IPS DF 4.7 (cell line): ENCODE data around the gene PCDHB16.
"Not testable (repeated sequence)": the region's sequence is repeated elsewhere in the genome, so short reads cannot be mapped to it uniquely, and the experiment has no call there.

Experiments used
- DNase-seq: peaks from one replicate; pipeline ENCODE4 v3.0.0-alpha.2; 2013; ENCODE audit warnings: low spot score; ENCODE audit errors: extremely low read depth

Gene PCDHB16

DNA sequence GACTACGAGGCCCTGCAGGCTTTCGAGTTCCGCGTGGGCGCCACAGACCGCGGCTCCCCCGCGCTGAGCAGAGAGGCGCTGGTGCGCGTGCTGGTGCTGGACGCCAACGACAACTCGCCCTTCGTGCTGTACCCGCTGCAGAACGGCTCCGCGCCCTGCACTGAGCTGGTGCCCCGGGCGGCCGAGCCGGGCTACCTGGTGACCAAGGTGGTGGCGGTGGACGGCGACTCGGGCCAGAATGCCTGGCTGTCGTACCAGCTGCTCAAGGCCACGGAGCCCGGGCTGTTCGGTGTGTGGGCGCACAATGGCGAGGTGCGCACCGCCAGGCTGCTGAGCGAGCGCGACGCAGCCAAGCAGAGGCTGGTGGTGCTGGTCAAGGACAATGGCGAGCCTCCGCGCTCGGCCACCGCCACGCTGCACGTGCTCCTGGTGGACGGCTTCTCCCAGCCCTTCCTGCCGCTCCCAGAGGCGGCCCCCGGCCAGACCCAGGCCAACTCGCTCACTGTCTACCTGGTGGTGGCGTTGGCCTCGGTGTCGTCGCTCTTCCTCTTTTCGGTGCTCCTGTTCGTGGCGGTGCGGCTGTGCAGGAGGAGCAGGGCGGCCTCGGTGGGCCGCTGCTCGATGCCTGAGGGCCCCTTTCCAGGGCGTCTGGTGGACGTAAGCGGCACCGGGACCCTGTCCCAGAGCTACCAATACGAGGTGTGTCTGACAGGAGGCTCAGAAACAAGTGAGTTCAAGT is 2.1 kb downstream of the PCDHB16 start:
- DNase-seq = not testable (repeated sequence)

DNA sequence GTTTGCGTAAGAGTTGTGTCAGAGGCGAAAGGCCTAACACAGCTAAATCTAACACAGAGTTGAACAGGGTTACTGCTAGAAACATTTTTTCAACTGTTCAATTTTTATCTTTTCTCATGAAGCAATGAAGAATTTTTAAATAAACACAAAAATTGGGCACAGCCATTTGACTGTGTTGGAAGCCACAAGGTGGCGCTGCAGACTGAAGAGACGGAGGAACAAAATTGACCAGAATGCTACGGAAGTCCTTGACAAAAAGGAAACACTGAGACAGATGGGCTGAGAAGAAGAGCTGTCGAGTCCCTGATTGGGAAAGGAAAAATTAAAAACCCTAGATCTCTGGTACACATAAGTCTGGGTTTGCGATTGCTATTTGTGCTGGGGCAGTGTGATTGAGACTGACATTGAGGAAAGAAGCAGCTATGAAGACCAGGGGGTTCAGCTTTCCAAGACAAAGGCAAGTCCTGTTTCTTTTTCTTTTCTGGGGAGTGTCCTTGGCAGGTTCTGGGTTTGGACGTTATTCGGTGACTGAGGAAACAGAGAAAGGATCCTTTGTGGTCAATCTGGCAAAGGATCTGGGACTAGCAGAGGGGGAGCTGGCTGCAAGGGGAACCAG is 4.8 kb downstream of the PCDHB16 start, which contains the start of gene PCDHB9:
Gene PCDHB9, plus strand, starts transcription at position 265 of the 616 bp plus-strand sequence. Its CDS starts 158 bp downstream, at position 423.
- no peak for DNase-seq

DNA sequence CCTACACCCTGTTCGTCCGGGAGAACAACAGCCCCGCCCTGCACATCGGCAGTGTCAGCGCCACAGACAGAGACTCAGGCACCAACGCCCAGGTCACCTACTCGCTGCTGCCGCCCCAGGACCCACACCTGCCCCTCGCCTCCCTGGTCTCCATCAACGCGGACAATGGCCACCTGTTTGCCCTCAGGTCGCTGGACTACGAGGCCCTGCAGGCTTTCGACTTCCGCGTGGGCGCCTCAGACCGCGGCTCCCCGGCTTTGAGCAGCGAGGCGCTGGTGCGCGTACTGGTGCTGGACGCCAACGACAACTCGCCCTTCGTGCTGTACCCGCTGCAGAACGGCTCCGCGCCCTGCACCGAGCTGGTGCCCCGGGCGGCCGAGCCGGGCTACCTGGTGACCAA is 6.5 kb downstream of the PCDHB16 start:
- not testable (repeated sequence) for DNase-seq

DNA sequence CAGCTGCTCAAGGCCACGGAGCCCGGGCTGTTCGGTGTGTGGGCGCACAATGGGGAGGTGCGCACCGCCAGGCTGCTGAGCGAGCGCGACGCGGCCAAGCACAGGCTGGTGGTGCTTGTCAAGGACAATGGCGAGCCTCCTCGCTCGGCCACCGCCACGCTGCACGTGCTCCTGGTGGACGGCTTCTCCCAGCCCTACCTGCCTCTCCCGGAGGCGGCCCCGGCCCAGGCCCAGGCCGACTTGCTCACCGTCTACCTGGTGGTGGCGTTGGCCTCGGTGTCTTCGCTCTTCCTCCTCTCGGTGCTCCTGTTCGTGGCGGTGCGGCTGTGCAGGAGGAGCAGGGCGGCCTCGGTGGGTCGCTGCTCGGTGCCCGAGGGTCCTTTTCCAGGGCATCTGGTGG is 6.9 kb downstream of the PCDHB16 start:
- not testable (repeated sequence) for DNase-seq

DNA sequence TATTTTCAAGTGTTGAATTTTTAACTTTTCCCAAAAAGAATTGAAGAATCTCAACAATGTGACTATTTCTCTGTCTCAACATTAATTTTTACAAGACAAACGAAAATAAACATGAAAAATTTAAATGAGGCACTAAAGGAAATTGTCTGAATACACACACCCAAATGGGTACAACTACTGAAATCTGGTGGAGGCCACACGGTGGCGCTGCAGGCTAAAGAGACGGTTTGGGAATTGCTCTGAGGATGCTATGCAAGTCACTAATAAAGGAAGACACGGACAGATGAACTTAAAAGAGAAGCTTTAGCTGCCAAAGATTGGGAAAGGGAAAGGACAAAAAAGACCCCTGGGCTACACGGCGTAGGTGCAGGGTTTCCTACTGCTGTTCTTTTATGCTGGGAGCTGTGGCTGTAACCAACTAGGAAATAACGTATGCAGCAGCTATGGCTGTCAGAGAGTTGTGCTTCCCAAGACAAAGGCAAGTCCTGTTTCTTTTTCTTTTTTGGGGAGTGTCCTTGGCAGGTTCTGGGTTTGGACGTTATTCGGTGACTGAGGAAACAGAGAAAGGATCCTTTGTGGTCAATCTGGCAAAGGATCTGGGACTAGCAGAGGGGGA is 10.0 kb downstream of the PCDHB16 start, which contains the start of gene PCDHB10:
Gene PCDHB10, plus strand, starts transcription at position 244 of the 616 bp plus-strand sequence. Its CDS starts 200 bp downstream, at position 444.
- DNase-seq = no peak

DNA sequence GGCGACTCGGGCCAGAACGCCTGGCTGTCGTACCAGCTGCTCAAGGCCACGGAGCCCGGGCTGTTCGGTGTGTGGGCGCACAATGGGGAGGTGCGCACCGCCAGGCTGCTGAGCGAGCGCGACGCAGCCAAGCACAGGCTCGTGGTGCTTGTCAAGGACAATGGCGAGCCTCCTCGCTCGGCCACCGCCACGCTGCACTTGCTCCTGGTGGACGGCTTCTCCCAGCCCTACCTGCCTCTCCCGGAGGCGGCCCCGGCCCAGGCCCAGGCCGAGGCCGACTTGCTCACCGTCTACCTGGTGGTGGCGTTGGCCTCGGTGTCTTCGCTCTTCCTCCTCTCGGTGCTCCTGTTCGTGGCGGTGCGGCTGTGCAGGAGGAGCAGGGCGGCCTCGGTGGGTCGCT is 12.1 kb downstream of the PCDHB16 start:
- DNase-seq = not testable (repeated sequence)

- no peak for DNase-seq
Measured at GRCh38 chr5:141196363-141196762, 14.2 kb downstream of the PCDHB16 start.

DNA sequence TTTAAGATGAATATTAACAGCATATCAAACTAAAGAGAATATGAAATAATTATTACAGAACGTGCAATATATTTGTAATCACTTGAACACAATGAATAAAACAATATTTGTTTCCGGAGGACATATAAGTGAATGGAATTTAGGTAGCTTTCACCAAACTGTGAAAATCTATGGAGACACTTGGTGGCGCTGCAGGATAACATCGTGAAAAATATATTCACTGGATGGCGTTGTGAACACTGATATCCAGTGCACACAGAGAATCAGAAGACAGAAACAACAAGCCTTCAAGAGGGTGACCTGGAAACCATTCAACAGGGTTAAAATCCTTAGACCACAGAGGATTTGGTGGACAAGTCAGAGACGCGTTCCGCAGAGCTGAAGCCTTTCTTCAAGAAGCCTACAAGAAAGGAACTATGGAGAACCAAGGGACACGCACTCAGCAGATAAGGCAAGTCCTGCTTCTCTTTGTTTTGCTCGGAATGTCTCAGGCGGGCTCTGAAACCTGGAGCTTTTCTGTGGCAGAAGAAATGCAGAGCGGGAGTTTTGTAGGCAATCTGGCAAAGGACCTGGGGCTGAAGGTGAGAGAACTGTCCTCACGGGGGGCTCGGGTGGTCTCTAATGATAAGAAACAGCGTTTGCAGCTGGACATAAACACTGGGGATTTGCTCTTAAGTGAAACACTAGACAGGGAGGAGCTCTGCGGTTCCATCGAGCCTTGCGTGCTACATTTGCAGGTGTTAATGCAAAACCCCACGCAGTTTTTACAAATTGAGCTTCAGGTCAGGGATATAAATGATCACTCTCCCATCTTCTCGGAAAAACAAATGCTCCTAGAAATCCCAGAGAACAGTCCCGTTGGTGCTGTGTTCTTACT is 17.4 kb downstream of the PCDHB16 start, which contains the start of gene PCDHB11:
Gene PCDHB11, plus strand, starts transcription at position 269 of the 877 bp plus-strand sequence. Its CDS starts 148 bp downstream, at position 417.
- no peak for DNase-seq

GRCh38 chr5:141201126-141201525 is 18.9 kb downstream of the PCDHB16 start:
- DNase-seq = not testable (repeated sequence)

DNA sequence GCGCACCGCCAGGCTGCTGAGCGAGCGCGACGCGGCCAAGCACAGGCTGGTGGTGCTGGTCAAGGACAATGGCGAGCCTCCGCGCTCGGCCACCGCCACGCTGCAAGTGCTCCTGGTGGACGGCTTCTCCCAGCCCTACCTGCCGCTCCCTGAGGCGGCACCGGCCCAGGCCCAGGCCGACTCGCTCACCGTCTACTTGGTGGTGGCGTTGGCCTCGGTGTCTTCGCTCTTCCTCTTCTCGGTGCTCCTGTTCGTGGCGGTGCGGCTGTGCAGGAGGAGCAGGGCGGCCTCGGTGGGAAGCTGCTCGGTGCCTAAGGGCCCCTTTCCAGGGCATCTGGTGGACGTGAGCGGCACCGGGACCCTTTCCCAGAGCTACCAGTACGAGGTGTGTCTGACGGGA is 19.5 kb downstream of the PCDHB16 start:
- not testable (repeated sequence) for DNase-seq

GRCh38 chr5:141208478-141208877 is 26.3 kb downstream of the PCDHB16 start, which contains the start of gene PCDHB12:
Gene PCDHB12 (plus strand): TSS chr5:141208719. CDS start chr5:141208908, 189 bp downstream.
- DNase-seq = no peak

GRCh38 chr5:141210281-141210680 is 28.1 kb downstream of the PCDHB16 start:
- not testable (repeated sequence) for DNase-seq

DNA sequence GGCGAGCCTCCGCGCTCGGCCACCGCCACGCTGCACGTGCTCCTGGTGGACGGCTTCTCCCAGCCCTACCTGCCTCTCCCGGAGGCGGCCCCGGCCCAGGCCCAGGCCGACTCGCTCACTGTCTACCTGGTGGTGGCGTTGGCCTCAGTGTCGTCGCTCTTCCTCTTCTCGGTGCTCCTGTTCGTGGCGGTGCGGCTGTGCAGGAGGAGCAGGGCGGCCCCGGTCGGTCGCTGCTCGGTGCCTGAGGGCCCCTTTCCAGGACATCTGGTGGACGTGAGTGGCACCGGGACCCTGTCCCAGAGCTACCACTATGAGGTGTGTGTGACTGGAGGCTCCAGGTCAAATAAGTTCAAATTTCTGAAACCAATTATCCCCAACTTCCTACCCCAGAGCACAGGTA is 28.7 kb downstream of the PCDHB16 start:
- DNase-seq = not testable (repeated sequence)

DNA sequence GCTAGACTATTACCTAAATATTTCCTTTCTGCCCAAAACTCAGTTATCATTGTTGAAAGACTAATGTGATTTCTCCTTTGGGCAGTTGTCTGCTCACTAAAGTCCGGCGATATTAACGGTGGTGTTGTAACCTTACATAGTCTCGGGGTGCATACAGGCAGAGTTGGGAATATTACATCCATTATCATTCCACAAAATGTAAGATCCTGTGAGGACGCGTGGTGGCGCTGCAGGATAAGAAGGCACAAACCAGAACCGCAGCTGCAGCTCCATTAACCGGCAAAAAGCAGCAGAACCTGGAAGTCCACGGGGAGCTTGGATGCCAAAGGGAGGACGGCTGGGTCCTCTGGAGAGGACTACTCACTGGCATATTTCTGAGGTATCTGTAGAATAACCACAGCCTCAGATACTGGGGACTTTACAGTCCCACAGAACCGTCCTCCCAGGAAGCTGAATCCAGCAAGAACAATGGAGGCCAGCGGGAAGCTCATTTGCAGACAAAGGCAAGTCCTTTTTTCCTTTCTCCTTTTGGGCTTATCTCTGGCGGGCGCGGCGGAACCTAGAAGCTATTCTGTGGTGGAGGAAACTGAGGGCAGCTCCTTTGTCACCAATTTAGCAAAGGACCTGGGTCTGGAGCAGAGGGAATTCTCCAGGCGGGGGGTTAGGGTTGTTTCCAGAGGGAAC is 31.6 kb downstream of the PCDHB16 start, which contains the start of gene PCDHB13:
Gene PCDHB13, plus strand, starts transcription at position 264 of the 684 bp plus-strand sequence. Its CDS starts 205 bp downstream, at position 469.
- DNase-seq = not testable (repeated sequence)

GRCh38 chr5:141214583-141214982 is 32.4 kb downstream of the PCDHB16 start:
- DNase-seq = not testable (repeated sequence)

- not testable (repeated sequence) for DNase-seq
Measured at GRCh38 chr5:141215504-141215903, 33.3 kb downstream of the PCDHB16 start.

- DNase-seq = not testable (repeated sequence)
Measured at GRCh38 chr5:141216035-141216434, 33.8 kb downstream of the PCDHB16 start.

GRCh38 chr5:141223112-141223783 is 41.1 kb downstream of the PCDHB16 start, which contains the start of gene PCDHB14:
Gene PCDHB14 (plus strand): TSS chr5:141223343. CDS start chr5:141223506, 163 bp downstream.
- peak; percentile 69 for DNase-seq

DNA sequence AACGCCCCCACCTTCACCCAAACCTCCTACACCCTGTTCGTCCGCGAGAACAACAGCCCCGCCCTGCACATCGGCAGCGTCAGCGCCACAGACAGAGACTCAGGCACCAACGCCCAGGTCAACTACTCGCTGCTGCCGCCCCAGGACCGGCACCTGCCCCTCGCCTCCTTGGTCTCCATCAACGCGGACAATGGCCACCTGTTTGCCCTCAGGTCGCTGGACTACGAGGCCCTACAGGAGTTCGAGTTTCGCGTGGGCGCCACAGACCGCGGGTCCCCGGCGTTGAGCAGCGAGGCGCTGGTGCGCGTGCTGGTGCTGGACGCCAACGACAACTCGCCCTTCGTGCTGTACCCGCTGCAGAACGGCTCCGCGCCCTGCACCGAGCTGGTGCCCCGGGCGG is 42.7 kb downstream of the PCDHB16 start:
- DNase-seq = not testable (repeated sequence)
